ENCODE measurements around the gene ATP8B4.

Gene ATP8B4

GRCh38 chr15:50083424-50084025, 35.5 kb downstream of the ATP8B4 start:
- Histone ChIP-seq H3K36me3 (ENCODE audit: insufficient read depth, low read length) (no peaks in the 10 kb centered on the region), H3K9me3 (ENCODE audit: insufficient read depth, low read depth, low read length) (no peaks in the 10 kb centered on the region), H3K9ac (ENCODE audit: low read depth, low read length, poor library complexity, severe bottlenecking) (no peak overlapping the region), H3K4me3 (ENCODE audit: low read length, poor library complexity, severe bottlenecking) (no peak overlapping the region), H3K79me2 (ENCODE audit: insufficient read depth, low read length) (no peaks in the 10 kb centered on the region), H3K4me1 (ENCODE audit: insufficient read depth, low read length, poor library complexity, severe bottlenecking) (no peaks in the 10 kb centered on the region), H3K4me2 (ENCODE audit: low read depth, low read length, poor library complexity, severe bottlenecking) (no peak overlapping the region), H3F3A (ENCODE audit: low read depth) (no peaks in the 10 kb centered on the region), H3K9me2 (replicated peaks; ENCODE audit: low read depth, low read length) (no peaks in the 10 kb centered on the region), H3K27me3 (ENCODE audit: insufficient read depth, low read length, poor library complexity, severe bottlenecking) (no peaks in the 10 kb centered on the region), H4K20me1 (ENCODE audit: insufficient read depth, low read length, poor library complexity, severe bottlenecking) (no peaks in the 10 kb centered on the region), H2AFZ (ENCODE audit: low read length) (0 out of 2 replicates have a peak overlapping the region, but pooled peaks have one; percentile 21)
- TF ChIP-seq EZH2phosphoT487 (IDR thresholded peaks at IDR 0.05; ENCODE audit: borderline replicate concordance), result no peak
- no peak for TF ChIP-seq CTCF (conservative IDR thresholded peaks at IDR 0.05; ENCODE audit: low read length)

- no peaks in the 10 kb centered on the region for H3K27me3 ChIP-seq (ENCODE audit: insufficient read depth, low read length, poor library complexity, severe bottlenecking)
- no peak overlapping the region for H3K4me2 ChIP-seq (ENCODE audit: low read depth, low read length, poor library complexity, severe bottlenecking)
- no peaks in the 10 kb centered on the region for H3K9me2 ChIP-seq (replicated peaks; ENCODE audit: low read depth, low read length)
- no peak overlapping the region for H3K9ac ChIP-seq (ENCODE audit: low read depth, low read length, poor library complexity, severe bottlenecking)
- H4K20me1 ChIP-seq (ENCODE audit: insufficient read depth, low read length, poor library complexity, severe bottlenecking), result no peaks in the 10 kb centered on the region
- TF ChIP-seq EZH2phosphoT487 (IDR thresholded peaks at IDR 0.05; ENCODE audit: borderline replicate concordance), result no peak
- no peak for TF ChIP-seq CTCF (conservative IDR thresholded peaks at IDR 0.05; ENCODE audit: low read length)
- no peaks in the 10 kb centered on the region for H3K4me1 ChIP-seq (ENCODE audit: insufficient read depth, low read length, poor library complexity, severe bottlenecking)
- H3K36me3 ChIP-seq (ENCODE audit: insufficient read depth, low read length), result no peaks in the 10 kb centered on the region
- H2AFZ ChIP-seq (ENCODE audit: low read length), result no peak overlapping the region
- no peak overlapping the region for H3K4me3 ChIP-seq (ENCODE audit: low read length, poor library complexity, severe bottlenecking)
- no peaks in the 10 kb centered on the region for H3K9me3 ChIP-seq (ENCODE audit: insufficient read depth, low read depth, low read length)
- H3F3A ChIP-seq (ENCODE audit: low read depth), result no peaks in the 10 kb centered on the region
- H3K79me2 ChIP-seq (ENCODE audit: insufficient read depth, low read length), result no peaks in the 10 kb centered on the region
These were observed 37.0 kb downstream of the ATP8B4 start for GRCh38 chr15:50082066-50082465.

GRCh38 chr15:50077651-50078050, 41.4 kb downstream of the ATP8B4 start:
- H2AFZ ChIP-seq (ENCODE audit: low read length), result no peak overlapping the region
- H3K4me3 ChIP-seq (ENCODE audit: low read length, poor library complexity, severe bottlenecking), result no peak overlapping the region
- H3K9me2 ChIP-seq (replicated peaks; ENCODE audit: low read depth, low read length), result no peaks in the 10 kb centered on the region
- H3K27me3 ChIP-seq (ENCODE audit: insufficient read depth, low read length, poor library complexity, severe bottlenecking), result no peaks in the 10 kb centered on the region
- no peak for TF ChIP-seq EZH2phosphoT487 (IDR thresholded peaks at IDR 0.05; ENCODE audit: borderline replicate concordance)
- no peaks in the 10 kb centered on the region for H3K36me3 ChIP-seq (ENCODE audit: insufficient read depth, low read length)
- no peaks in the 10 kb centered on the region for H4K20me1 ChIP-seq (ENCODE audit: insufficient read depth, low read length, poor library complexity, severe bottlenecking)
- H3K79me2 ChIP-seq (ENCODE audit: insufficient read depth, low read length), result no peaks in the 10 kb centered on the region
- no peak overlapping the region for H3K4me2 ChIP-seq (ENCODE audit: low read depth, low read length, poor library complexity, severe bottlenecking)
- H3K9me3 ChIP-seq (ENCODE audit: insufficient read depth, low read depth, low read length), result no peaks in the 10 kb centered on the region
- H3K9ac ChIP-seq (ENCODE audit: low read depth, low read length, poor library complexity, severe bottlenecking), result no peak overlapping the region
- H3F3A ChIP-seq (ENCODE audit: low read depth), result no peaks in the 10 kb centered on the region
- H3K4me1 ChIP-seq (ENCODE audit: insufficient read depth, low read length, poor library complexity, severe bottlenecking), result no peaks in the 10 kb centered on the region

- Histone ChIP-seq H2AFZ (ENCODE audit: low read length) (no peak overlapping the region), H3K9me2 (replicated peaks; ENCODE audit: low read depth, low read length) (no peaks in the 10 kb centered on the region), H3K27me3 (ENCODE audit: insufficient read depth, low read length, poor library complexity, severe bottlenecking) (no peaks in the 10 kb centered on the region), H3K79me2 (ENCODE audit: insufficient read depth, low read length) (no peaks in the 10 kb centered on the region), H3K9ac (ENCODE audit: low read depth, low read length, poor library complexity, severe bottlenecking) (no peak overlapping the region), H3K4me1 (ENCODE audit: insufficient read depth, low read length, poor library complexity, severe bottlenecking) (no peaks in the 10 kb centered on the region), H3K4me3 (ENCODE audit: low read length, poor library complexity, severe bottlenecking) (no peak overlapping the region), H3K9me3 (ENCODE audit: insufficient read depth, low read depth, low read length) (no peaks in the 10 kb centered on the region), H3F3A (ENCODE audit: low read depth) (no peaks in the 10 kb centered on the region), H4K20me1 (ENCODE audit: insufficient read depth, low read length, poor library complexity, severe bottlenecking) (no peaks in the 10 kb centered on the region), H3K4me2 (ENCODE audit: low read depth, low read length, poor library complexity, severe bottlenecking) (no peak overlapping the region), H3K36me3 (ENCODE audit: insufficient read depth, low read length) (no peaks in the 10 kb centered on the region)
- no peak for TF ChIP-seq CTCF (conservative IDR thresholded peaks at IDR 0.05; ENCODE audit: low read length)
- no peak for TF ChIP-seq EZH2phosphoT487 (IDR thresholded peaks at IDR 0.05; ENCODE audit: borderline replicate concordance)
These were observed 41.9 kb downstream of the ATP8B4 start for GRCh38 chr15:50077176-50077575.

Data from Loucy (cell line).